Fibroblast of mammary gland (primary cell): ENCODE results near the gene FOSB.
A peak's percentile ranks its signal among the peaks of the same experiment; 100 is the strongest.

Experiments
- DNase-seq: peaks from one replicate; pipeline ENCODE4 v3.0.0-alpha.2; 2010; ENCODE audit warnings: low read depth
- H3K4me3 ChIP-seq: 2 replicates; pipeline ENCODE4 v1.5.1; 2011; ENCODE audit warnings: low read depth, mild to moderate bottlenecking, low read length, moderate library complexity; ENCODE audit not compliant: control insufficient read depth
- CTCF ChIP-seq: conservative IDR thresholded peaks from 2 replicates; pipeline ENCODE4 v1.5.1; 2011; ENCODE audit warnings: low read depth, low read length, inconsistent platforms; ENCODE audit not compliant: control insufficient read depth, insufficient read depth

FOSB gene

GRCh38 chr19:45460807-45461347 is 6.9 kb upstream of the FOSB start:
- no peak overlapping the region for H3K4me3 ChIP-seq
- no peak for DNase-seq
- TF ChIP-seq CTCF, result no peak

GRCh38 chr19:45462174-45462573 is 5.6 kb upstream of the FOSB start:
- TF ChIP-seq CTCF, result no peak
- H3K4me3 ChIP-seq, result no peak overlapping the region
- no peak for DNase-seq

GRCh38 chr19:45463241-45463640 is 4.6 kb upstream of the FOSB start:
- H3K4me3 ChIP-seq, result no peak overlapping the region
- no peak for DNase-seq
- no peak for TF ChIP-seq CTCF

GRCh38 chr19:45464274-45464673 is 3.5 kb upstream of the FOSB start:
- TF ChIP-seq CTCF, result no peak
- no peak for DNase-seq
- no peak overlapping the region for H3K4me3 ChIP-seq

- no peak overlapping the region for H3K4me3 ChIP-seq
- no peak for TF ChIP-seq CTCF
- no peak for DNase-seq
Observed at GRCh38 chr19:45464852-45465441, 2.8 kb upstream of the FOSB start.

- DNase-seq, result no peak
- peak; percentile 3 for TF ChIP-seq CTCF
- peak overlapping the region; percentile 67 for H3K4me3 ChIP-seq
Observed at GRCh38 chr19:45467115-45467455, 711 bp upstream of the FOSB start.
